ENCODE data around the gene KRTAP5-4.
"Not testable (repeated sequence)": the region's sequence is repeated elsewhere in the genome, so short reads cannot be mapped to it uniquely, and the experiment has no call there.

The KRTAP5-4 gene

DNA sequence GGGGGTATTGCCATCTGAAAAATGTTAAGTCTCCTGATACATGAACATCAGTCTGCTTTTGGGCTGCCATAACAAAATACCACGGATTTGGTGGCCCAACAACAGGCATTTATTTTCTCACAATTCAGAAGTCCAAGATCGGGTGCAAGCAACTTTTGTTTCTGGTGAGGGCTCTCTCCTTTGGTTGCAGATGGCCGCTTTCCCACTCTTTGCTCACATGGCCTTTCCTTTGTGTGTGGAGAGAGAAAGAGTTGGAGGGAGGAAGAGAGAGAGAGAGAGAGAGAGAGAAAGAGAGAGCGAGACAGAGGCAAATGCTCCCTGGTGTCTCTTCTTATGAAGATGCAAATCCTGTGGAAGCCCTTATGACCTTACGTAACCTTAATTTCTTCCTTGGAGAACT lies 21.3 kb downstream of the KRTAP5-4 start:
- no peak for DNase-seq (ENCODE audit: low read depth)

DNA sequence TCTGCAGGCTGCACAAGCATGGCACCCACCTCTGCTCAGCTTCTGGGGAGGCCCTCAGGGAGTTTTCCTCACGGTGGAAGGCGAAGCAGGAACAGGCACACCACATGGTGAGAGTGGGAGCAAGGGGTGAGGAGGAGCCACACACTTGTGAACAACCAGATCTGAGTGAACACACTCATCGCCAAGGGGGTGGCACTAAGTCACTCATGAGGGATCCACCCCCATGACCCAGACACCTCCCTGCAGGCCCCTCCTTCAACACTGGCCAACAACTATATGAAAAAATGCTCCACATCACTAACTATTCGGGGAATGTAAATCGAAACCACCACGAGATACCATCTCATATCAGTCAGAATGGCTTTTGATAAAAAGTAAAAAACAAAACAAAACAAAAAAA lies 23.1 kb downstream of the KRTAP5-4 start:
- no peak for DNase-seq (ENCODE audit: low read depth)

DNA sequence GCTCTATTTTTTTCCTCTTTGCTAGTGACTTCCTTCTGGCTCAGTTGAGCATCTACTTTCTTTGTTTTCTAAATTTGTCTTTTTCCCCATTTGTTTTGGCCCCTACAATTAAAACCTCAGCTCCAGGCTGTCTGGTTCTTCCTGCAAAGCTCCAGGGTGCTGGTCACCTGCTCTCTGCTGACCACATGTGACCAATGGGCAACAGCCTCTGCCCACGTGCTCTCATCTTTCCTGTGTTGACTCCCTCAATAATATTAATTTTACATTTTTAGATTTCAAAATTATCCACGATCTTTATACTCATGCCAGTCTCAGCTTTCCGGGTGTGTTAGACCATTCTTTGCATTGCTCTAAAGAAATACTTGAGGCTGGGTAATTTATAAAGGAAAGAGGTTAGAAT lies 23.5 kb downstream of the KRTAP5-4 start:
- not testable (repeated sequence) for DNase-seq (ENCODE audit: low read depth)

DNA sequence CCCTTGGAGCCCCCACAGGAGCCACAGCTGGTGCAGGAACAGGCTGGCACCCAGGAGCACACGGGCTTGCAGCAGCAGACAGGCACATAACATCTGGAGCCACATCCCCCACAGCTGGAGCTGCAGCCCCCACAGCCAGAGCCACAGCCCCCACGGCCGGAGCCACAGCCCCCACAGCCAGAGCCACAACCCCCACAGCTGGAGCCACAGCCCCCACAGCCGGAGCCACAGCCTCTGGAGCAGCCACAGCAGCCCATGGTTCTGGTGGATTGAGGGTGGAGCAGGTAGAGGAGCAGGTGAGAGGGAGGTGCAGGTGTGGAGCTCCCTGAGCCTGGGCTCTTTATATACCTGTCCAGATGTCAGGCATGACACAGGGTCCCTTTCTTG lies 24.0 kb downstream of the KRTAP5-4 start, which contains the start of gene KRTAP5-2:
TSS of gene KRTAP5-2 (minus strand) at position 301 of the 387 bp plus-strand sequence. CDS start at position 257, 44 bp downstream.
- no peak for DNase-seq (ENCODE audit: low read depth)

GRCh38 chr11:1597331-1597993 lies 24.5 kb downstream of the KRTAP5-4 start:
- DNase-seq (ENCODE audit: low read depth): no peak

DNA sequence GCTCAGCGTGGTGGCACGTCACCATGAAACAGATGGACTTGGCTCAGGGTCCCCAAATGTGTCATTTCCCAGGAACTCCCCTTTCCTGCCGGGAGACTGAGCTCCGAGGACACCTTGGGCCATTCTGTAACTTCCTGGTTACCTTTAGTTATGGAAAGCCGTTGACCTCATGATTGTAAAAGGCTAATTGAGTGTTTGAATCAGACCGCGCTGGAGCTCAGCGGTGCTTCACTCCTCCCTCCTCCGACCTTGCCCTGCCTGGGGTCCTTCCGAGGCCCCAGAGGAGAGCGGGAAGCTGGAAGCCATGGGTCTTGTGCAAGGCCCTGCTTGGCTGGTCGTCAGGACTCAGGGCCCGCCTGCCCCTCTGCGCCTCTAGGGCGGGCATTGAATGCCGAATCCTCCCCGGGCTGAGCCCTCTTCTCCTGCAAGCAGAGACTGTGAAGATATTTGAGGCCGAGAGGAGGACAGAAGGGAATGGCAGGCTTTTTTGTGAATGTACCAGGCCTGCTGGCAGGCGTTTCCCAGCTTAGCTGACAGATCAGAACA lies 25.3 kb downstream of the KRTAP5-4 start:
- DNase-seq (ENCODE audit: low read depth): not testable (repeated sequence)

DNA sequence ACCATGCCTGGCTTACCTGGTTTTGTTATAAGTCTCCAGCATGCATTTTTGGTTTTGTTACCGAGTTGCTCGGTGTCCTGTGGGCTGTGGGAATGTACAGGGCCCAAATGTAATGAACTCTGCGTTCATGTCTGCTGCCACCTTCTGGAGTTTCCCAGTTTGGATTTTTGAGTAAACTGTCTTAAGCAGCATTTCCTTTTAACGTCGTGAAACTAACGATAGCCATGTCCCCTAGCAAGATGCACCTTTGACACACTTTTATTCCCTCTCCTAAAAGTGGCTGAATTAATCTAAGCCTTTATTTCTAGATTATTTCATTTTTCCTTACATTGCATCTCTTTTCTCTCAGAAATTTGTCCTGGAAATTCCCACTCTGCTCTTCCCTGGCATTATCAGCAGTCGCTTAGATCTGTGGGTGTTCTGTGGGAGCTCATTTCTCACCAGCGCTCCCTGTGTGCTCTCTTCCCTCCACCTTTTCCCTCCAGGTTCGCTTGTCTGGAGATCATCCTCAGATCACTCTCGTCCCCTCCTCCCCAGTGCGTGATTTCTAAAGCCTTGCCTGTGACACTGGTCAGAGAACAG lies 25.9 kb downstream of the KRTAP5-4 start:
- DNase-seq (ENCODE audit: low read depth): not testable (repeated sequence)

DNA sequence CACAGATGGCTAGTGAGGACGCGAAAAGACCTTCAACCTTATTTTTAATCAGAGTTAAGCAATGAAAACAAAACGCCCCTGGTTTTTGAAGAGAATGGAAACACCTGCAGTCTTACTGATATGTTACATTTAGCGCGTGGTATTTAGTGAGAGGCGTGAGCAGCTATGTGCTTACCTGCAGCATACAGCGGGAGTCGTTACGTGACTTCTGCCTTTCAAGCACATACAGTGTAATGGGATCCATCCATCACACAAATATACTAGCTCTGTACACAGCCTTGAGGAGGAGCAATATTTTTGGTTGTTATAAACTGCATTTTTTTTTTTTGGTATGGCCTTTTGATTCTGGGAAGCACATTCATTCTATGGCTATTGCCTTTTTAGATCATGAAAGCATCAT lies 29.3 kb downstream of the KRTAP5-4 start:
- DNase-seq (ENCODE audit: low read depth): no peak

GRCh38 chr11:1589996-1590395 lies 31.9 kb downstream of the KRTAP5-4 start:
- no peak for DNase-seq (ENCODE audit: low read depth)

GRCh38 chr11:1589191-1589963 lies 32.6 kb downstream of the KRTAP5-4 start:
- not testable (repeated sequence) for DNase-seq (ENCODE audit: low read depth)

DNA sequence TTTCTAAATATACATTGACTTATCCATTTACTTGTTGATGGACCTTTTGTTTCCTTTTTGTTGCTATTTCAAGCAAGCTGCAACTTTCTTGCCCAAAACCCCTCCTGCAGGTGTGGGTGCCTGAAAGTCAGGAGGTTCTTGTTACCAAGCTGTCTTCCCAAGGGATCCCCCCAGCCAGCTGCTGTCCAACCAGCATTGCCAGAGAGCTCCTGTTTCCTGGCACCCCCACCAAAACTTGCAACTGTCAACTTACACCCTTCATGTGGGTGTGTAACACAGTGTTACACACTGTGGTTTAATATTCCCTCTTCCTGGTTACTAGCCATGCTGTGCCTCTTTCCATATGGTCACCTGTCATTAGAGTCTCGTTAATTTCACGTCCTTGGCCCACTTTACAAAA lies 35.2 kb downstream of the KRTAP5-4 start:
- no peak for DNase-seq (ENCODE audit: low read depth)

DNA sequence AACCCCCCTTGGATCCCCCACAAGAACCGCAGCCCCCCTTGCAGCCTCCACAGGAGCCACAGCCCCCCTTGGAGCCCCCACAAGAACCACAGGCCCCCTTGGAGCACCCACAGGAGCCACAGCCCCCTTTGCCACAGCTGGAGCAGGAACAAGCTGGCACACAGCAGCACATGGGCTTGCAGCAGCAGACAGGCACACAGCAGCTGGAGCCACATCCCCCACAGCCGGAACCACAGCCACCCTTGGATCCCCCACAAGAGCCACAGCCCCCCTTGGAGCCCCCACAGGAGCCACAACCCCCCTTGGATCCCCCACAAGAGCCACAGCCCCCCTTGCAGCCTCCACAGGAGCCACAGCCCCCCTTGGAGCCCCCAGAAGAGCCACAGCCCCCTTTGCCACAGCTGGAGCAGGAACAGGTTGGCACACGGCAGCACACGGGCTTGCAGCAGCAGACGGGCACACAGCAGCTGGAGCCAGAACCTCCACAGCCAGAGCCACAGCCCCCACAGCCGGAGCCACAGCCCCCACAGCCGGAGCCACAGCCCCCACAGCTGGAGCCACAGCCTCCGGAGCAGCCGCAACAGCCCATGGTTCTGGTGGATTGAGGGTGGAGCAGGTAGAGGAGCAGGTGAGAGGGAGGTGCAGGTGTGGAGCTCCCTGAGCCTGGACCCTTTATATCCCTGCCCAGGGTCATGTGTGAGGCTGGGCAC lies 37.1 kb downstream of the KRTAP5-4 start, which contains the start of gene KRTAP5-1:
TSS of gene KRTAP5-1 (minus strand) at position 623 of the 710 bp plus-strand sequence. CDS start at position 589, 34 bp downstream.
- not testable (repeated sequence) for DNase-seq (ENCODE audit: low read depth)

DNA sequence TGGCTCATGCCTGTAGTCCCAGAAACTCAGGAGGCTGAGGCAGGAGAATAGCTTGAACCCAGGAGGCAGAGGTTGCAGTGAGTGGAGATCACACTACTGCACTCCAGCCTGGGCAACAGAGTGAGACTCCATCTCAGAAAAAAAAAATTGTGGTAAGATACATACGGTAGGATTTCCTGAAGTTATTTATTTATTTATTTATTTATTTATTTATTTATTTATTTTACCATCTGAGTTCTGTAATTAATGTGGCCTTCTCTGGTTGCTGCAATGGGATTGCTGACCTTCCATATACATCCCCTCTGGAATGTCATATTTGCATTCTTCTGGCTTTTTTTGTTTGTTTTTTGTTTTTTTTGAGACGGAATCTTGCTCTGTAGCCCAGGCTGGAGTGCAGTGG lies 39.0 kb downstream of the KRTAP5-4 start:
- DNase-seq (ENCODE audit: low read depth): not testable (repeated sequence)

- DNase-seq (ENCODE audit: low read depth): no peak
Measured at GRCh38 chr11:1581976-1582375, 40.0 kb downstream of the KRTAP5-4 start.

- no peak for DNase-seq (ENCODE audit: low read depth)
Measured at GRCh38 chr11:1576825-1577224, 45.1 kb downstream of the KRTAP5-4 start.

DNA sequence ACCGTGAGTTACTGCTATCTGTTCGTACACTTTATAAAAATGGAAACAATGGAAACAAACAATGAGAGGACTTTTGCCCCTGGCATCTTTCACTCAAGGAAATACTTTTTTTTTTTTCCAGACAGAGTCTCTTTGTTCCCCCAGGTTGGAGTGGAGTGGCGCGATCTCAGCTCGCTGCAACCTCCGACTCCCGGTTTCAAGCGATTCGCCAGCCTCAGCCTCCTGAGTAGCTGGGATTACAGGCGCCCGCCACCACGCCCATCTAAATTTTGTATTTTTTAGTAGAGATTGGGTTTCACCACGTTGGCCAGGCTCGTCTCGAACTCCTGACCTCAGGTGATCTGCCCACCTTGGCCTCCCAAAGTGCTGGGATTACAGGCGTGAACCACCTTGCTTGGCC lies 46.2 kb downstream of the KRTAP5-4 start:
- not testable (repeated sequence) for DNase-seq (ENCODE audit: low read depth)

DNA sequence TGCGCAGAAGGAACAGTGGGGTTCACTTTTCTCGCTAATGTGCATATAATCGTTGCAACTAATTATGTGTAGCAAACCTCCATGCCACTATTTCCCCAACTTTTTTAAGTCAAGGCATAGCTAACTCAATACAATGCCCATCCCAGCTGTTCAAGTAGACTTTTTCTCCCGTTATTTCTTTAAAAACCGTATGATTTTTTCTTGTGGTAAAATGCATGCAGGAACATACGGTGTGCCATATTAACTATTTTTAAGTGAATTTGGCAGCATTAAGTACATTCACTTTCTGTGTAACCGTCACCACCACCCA lies 47.0 kb downstream of the KRTAP5-4 start:
- DNase-seq (ENCODE audit: low read depth): no peak

GRCh38 chr11:1574238-1574932 lies 47.6 kb downstream of the KRTAP5-4 start:
- peak; percentile 58 for DNase-seq (ENCODE audit: low read depth)

- DNase-seq (ENCODE audit: low read depth): no peak
Measured at GRCh38 chr11:1573903-1574237, 48.1 kb downstream of the KRTAP5-4 start.

- no peak for DNase-seq (ENCODE audit: low read depth)
Measured at GRCh38 chr11:1573077-1573902, 48.6 kb downstream of the KRTAP5-4 start.

Measured in activated T-cell treated with anti-CD3 and anti-CD28 coated beads for 48 hours (primary cell).